ENCODE results near the gene PTPN22. TPM values are rescaled to one million over a fixed set of nuclear protein-coding genes. Genes with fewer than 3 reads are reported as not detected.

Gene PTPN22
- total RNA-seq, 1 donor from 2014 or later = 0.44 TPM

DNA sequence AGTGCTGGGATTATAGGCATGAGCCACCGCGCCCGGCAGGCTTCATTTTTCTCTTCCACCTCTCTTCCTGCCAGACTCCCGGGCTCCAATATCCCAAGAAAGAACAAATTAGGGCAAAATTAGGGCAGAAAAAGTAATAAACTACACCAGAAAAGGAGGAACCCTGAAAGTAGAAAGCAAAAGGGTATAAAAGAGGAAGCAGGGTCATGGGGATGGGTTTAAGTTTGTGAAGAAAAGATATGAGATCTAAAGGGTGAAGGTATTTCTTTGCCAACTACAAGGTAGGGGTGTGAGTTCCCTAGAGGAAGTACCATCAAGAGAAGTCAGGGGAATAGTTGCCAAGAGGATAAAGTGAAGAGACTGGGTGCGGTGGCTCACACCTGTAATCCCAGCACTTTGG, 9.9 kb downstream of the PTPN22 start:
- no peak for TF ChIP-seq CTCF (IDR thresholded peaks at IDR 0.05; ENCODE audit: borderline replicate concordance)
- Histone ChIP-seq H3K27ac (replicated peaks) (no peak overlapping the region), H3K27me3 (ENCODE audit: low read depth) (peaks cover 7% of the 10 kb centered on the region), H3K36me3 (no peaks in the 10 kb centered on the region), H3K9me3 (replicated peaks) (no peaks in the 10 kb centered on the region), H3K4me1 (no peaks in the 10 kb centered on the region), H3K4me3 (no peak overlapping the region)
- no peak for DNase-seq
- intact Hi-C loops (cut with micrococcal nuclease) = no loop called here

- H3K27me3 ChIP-seq (ENCODE audit: low read depth) = peaks cover 7% of the 10 kb centered on the region
- H3K36me3 ChIP-seq = no peaks in the 10 kb centered on the region
- no peak for TF ChIP-seq CTCF (IDR thresholded peaks at IDR 0.05; ENCODE audit: borderline replicate concordance)
- DNase-seq = no peak
- no peaks in the 10 kb centered on the region for H3K4me1 ChIP-seq
- intact Hi-C loops (cut with micrococcal nuclease) = no loop called here
- H3K27ac ChIP-seq (replicated peaks) = no peak overlapping the region
- H3K9me3 ChIP-seq (replicated peaks) = no peaks in the 10 kb centered on the region
- no peak overlapping the region for H3K4me3 ChIP-seq
Observed at GRCh38 chr1:113860891-113861290, 10.6 kb downstream of the PTPN22 start.

GRCh38 chr1:113859478-113860175, 11.9 kb downstream of the PTPN22 start:
- TF ChIP-seq CTCF (IDR thresholded peaks at IDR 0.05; ENCODE audit: borderline replicate concordance) = no peak

DNA sequence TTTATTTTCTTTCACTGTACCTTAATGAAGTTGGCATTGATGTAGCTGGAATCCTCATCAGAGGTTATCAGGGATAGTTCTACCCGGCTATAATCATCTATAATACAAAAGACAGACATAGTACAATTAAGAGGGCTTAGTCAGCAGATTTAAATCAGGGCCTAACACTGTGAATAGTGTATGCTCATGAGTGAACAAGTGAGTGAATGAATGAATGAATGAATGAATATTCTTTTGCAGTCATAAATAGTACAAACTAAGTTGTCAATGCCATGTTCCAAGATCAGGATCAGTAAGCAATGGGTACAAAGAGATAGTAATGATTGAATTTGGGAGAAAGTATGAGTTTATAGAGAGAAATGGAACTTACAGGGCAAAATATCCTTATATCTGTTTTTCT, 12.5 kb downstream of the PTPN22 start:
- TF ChIP-seq CTCF (IDR thresholded peaks at IDR 0.05; ENCODE audit: borderline replicate concordance) = no peak
- peaks cover 7% of the 10 kb centered on the region for H3K27me3 ChIP-seq (ENCODE audit: low read depth)
- no peak overlapping the region for H3K27ac ChIP-seq (replicated peaks)

More at GRCh38 chr1:113859478-113860175, 11.9 kb downstream of the PTPN22 start:
- no peak overlapping the region for H3K27ac ChIP-seq (replicated peaks)
- H3K9me3 ChIP-seq (replicated peaks) = no peaks in the 10 kb centered on the region
- H3K27me3 ChIP-seq (ENCODE audit: low read depth) = peaks cover 7% of the 10 kb centered on the region
- DNase-seq = no peak
- intact Hi-C loops (cut with micrococcal nuclease) = no loop called here
- H3K36me3 ChIP-seq = no peaks in the 10 kb centered on the region
- no peaks in the 10 kb centered on the region for H3K4me1 ChIP-seq
- H3K4me3 ChIP-seq = no peak overlapping the region

DNA sequence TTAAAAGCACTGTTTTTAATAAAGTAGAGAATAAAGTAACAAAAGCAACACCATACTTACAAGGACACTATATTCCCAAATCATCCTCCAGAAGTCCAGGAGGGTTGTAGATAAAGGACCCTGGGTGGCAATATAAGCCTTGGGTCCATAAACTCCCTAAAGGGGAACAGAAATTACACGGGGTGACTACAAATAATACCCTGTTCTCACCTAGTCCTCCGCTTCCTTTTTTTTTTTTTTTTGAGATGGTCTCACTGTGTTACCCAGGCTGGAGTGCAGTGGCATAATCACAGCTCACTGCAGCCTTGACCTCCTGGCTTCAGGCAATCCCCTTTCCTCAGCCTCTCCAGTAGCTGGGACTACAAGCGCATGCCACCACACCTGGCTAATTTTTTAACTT, 13.1 kb downstream of the PTPN22 start:
- H3K4me1 ChIP-seq = no peaks in the 10 kb centered on the region
- H3K27ac ChIP-seq (replicated peaks) = no peak overlapping the region
- no peak for DNase-seq
- TF ChIP-seq CTCF (IDR thresholded peaks at IDR 0.05; ENCODE audit: borderline replicate concordance) = no peak
- intact Hi-C loops (cut with micrococcal nuclease) = no loop called here
- peaks cover 7% of the 10 kb centered on the region for H3K27me3 ChIP-seq (ENCODE audit: low read depth)
- no peaks in the 10 kb centered on the region for H3K9me3 ChIP-seq (replicated peaks)
- no peak overlapping the region for H3K4me3 ChIP-seq
- H3K36me3 ChIP-seq = no peaks in the 10 kb centered on the region

More for the DNA sequence above, 12.5 kb downstream of the PTPN22 start:
- H3K4me1 ChIP-seq = no peaks in the 10 kb centered on the region
- no peak for DNase-seq
- no peaks in the 10 kb centered on the region for H3K36me3 ChIP-seq
- no peaks in the 10 kb centered on the region for H3K9me3 ChIP-seq (replicated peaks)
- no peak overlapping the region for H3K4me3 ChIP-seq
- intact Hi-C loops (cut with micrococcal nuclease) = no loop called here

Data from left ventricle myocardium inferior (tissue), 1 donor.